ENCODE data around the gene RASSF5.

The RASSF5 gene

GRCh38 chr1:206472024-206472423 is 35.3 kb upstream of the RASSF5 start:
- ATAC-seq (ENCODE audit: insufficient read depth, low read depth) (no peak), DNase-seq (no peak)
- no peaks in the 10 kb centered on the region for H3K27me3 ChIP-seq (ENCODE audit: insufficient read depth, low read length, poor library complexity)
- peaks cover 16% of the 10 kb centered on the region for H3K79me2 ChIP-seq (ENCODE audit: insufficient read depth, low read length)
- H3K9me3 ChIP-seq (ENCODE audit: insufficient read depth, low read length, severe bottlenecking), result no peaks in the 10 kb centered on the region
- no peak overlapping the region for H2AFZ ChIP-seq (ENCODE audit: low read depth, low read length)
- TF ChIP-seq EZH2 (IDR thresholded peaks at IDR 0.05; ENCODE audit: borderline replicate concordance, low read depth, low read length, severe bottlenecking), result no peak
- TF ChIP-seq, protein P1, sequence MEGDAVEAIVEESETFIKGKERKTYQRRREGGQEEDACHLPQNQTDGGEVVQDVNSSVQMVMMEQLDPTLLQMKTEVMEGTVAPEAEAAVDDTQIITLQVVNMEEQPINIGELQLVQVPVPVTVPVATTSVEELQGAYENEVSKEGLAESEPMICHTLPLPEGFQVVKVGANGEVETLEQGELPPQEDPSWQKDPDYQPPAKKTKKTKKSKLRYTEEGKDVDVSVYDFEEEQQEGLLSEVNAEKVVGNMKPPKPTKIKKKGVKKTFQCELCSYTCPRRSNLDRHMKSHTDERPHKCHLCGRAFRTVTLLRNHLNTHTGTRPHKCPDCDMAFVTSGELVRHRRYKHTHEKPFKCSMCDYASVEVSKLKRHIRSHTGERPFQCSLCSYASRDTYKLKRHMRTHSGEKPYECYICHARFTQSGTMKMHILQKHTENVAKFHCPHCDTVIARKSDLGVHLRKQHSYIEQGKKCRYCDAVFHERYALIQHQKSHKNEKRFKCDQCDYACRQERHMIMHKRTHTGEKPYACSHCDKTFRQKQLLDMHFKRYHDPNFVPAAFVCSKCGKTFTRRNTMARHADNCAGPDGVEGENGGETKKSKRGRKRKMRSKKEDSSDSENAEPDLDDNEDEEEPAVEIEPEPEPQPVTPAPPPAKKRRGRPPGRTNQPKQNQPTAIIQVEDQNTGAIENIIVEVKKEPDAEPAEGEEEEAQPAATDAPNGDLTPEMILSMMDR (IDR thresholded peaks at IDR 0.05; ENCODE audit: borderline replicate concordance, extremely low read depth, low read length, poor library complexity, severe bottlenecking), result no peak
- H3K4me3 ChIP-seq (ENCODE audit: low read depth in 1 of 2, low read length in 2 of 2), result peak overlapping the region in 1 of 2 experiments; percentile 78; a peak in 2 of 4 replicates
- H3K9ac ChIP-seq (ENCODE audit: low read depth, low read length), result peak overlapping the region; percentile 67; the same call in 1 of the 2 replicates
- H3K27ac ChIP-seq (ENCODE audit: low read length), result no peak overlapping the region
- H3K36me3 ChIP-seq (ENCODE audit: insufficient read depth, low read length), result peaks cover 37% of the 10 kb centered on the region
- no peaks in the 10 kb centered on the region for H4K20me1 ChIP-seq (ENCODE audit: insufficient read depth, low read length)
- H3K4me2 ChIP-seq (ENCODE audit: insufficient read depth, low read length), result peak overlapping the region; percentile 75
- peaks cover 33% of the 10 kb centered on the region for H3K4me1 ChIP-seq (ENCODE audit: insufficient read depth, low read length)

DNA sequence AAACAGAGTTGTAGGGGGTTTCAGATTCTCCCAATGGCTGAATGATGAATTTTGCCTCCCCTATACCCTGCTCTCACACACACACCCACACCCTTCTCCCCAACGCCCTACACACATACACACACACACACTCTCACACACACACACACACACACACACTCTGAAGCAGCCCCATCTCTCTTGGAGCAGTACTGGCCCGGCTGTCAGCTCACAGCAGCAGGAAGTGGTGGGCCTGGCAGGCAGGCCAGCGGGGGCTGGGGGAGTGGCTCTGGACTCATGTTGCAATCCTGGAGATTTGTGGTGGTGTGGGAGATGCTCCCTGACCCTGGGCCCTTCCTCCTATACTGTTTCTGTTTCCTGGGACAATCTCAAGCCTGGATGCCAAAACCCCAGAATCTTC is 34.9 kb upstream of the RASSF5 start:
- Histone ChIP-seq H3K4me2 (ENCODE audit: insufficient read depth, low read length) (peak overlapping the region; percentile 75; the same call in 1 of the 2 replicates), H3K9ac (ENCODE audit: low read depth, low read length) (no peak overlapping the region), H4K20me1 (ENCODE audit: insufficient read depth, low read length) (no peaks in the 10 kb centered on the region), H3K27me3 (ENCODE audit: insufficient read depth, low read length, poor library complexity) (no peaks in the 10 kb centered on the region), H3K9me3 (ENCODE audit: insufficient read depth, low read length, severe bottlenecking) (no peaks in the 10 kb centered on the region), H3K4me1 (ENCODE audit: insufficient read depth, low read length) (peaks cover 33% of the 10 kb centered on the region), H3K36me3 (ENCODE audit: insufficient read depth, low read length) (peaks cover 41% of the 10 kb centered on the region), H2AFZ (ENCODE audit: low read depth, low read length) (no peak overlapping the region), H3K27ac (ENCODE audit: low read length) (peak overlapping the region; percentile 23; the same call in 1 of the 2 replicates), H3K79me2 (ENCODE audit: insufficient read depth, low read length) (peaks cover 16% of the 10 kb centered on the region), H3K4me3 (ENCODE audit: low read depth in 1 of 2, low read length in 2 of 2) (no peak overlapping the region)
- DNase-seq (peak; percentile 69), ATAC-seq (ENCODE audit: insufficient read depth, low read depth) (peak; percentile 19; the same call in 2 of the 3 replicates)
- TF ChIP-seq, protein P1 (IDR thresholded peaks at IDR 0.05; ENCODE audit: borderline replicate concordance, extremely low read depth, low read length, poor library complexity, severe bottlenecking), result no peak
- TF ChIP-seq EZH2 (IDR thresholded peaks at IDR 0.05; ENCODE audit: borderline replicate concordance, low read depth, low read length, severe bottlenecking), result no peak

DNA sequence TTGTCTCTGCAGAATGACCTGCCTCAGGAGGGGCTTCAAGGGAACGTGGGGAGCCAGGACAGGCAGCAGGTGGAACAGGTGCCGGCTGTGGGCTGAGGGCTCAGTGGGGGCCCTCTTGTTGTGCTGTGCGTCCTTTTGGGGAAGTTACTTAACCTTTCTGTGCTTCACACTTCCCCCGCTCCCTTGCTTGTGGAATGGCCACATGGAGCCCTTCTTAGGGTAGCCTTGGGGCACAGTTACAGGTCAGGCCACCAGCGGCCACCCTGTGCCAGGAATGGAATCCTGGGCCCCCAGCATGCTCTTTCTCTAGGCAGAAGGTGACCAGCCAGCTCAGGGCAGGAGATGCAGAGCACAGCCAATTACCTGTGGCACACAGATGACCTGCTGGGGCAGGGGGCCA is 34.4 kb upstream of the RASSF5 start:
- H3K4me2 ChIP-seq (ENCODE audit: insufficient read depth, low read length), result peak overlapping the region; percentile 75; the same call in 1 of the 2 replicates
- ATAC-seq (ENCODE audit: insufficient read depth, low read depth) (no peak), DNase-seq (no peak)
- no peak overlapping the region for H2AFZ ChIP-seq (ENCODE audit: low read depth, low read length)
- no peaks in the 10 kb centered on the region for H3K27me3 ChIP-seq (ENCODE audit: insufficient read depth, low read length, poor library complexity)
- H4K20me1 ChIP-seq (ENCODE audit: insufficient read depth, low read length), result no peaks in the 10 kb centered on the region
- H3K4me1 ChIP-seq (ENCODE audit: insufficient read depth, low read length), result peaks cover 33% of the 10 kb centered on the region
- H3K36me3 ChIP-seq (ENCODE audit: insufficient read depth, low read length), result peaks cover 46% of the 10 kb centered on the region
- H3K27ac ChIP-seq (ENCODE audit: low read length), result peak overlapping the region; percentile 23; the same call in 1 of the 2 replicates
- H3K4me3 ChIP-seq (ENCODE audit: low read depth in 1 of 2, low read length in 2 of 2), result no peak overlapping the region
- H3K9me3 ChIP-seq (ENCODE audit: insufficient read depth, low read length, severe bottlenecking), result no peaks in the 10 kb centered on the region
- H3K79me2 ChIP-seq (ENCODE audit: insufficient read depth, low read length), result peaks cover 16% of the 10 kb centered on the region
- no peak overlapping the region for H3K9ac ChIP-seq (ENCODE audit: low read depth, low read length)
- no peak for TF ChIP-seq EZH2 (IDR thresholded peaks at IDR 0.05; ENCODE audit: borderline replicate concordance, low read depth, low read length, severe bottlenecking)
- TF ChIP-seq, protein P1 (IDR thresholded peaks at IDR 0.05; ENCODE audit: borderline replicate concordance, extremely low read depth, low read length, poor library complexity, severe bottlenecking), result no peak

Measured in DND-41 (cell line).